ENCODE data around the gene MYL3.

MYL3 gene

GRCh38 chr3:46890132-46890531, 26.9 kb upstream of the MYL3 start:
- no peak for DNase-seq (ENCODE audit: extremely low read depth, low read depth)
- no peak overlapping the region for H3K4me3 ChIP-seq (replicated peaks; ENCODE audit: low read depth, low read length)
- no peak for TF ChIP-seq CTCF (IDR thresholded peaks at IDR 0.05; ENCODE audit: low read depth, low read length, missing control alignments)

DNA sequence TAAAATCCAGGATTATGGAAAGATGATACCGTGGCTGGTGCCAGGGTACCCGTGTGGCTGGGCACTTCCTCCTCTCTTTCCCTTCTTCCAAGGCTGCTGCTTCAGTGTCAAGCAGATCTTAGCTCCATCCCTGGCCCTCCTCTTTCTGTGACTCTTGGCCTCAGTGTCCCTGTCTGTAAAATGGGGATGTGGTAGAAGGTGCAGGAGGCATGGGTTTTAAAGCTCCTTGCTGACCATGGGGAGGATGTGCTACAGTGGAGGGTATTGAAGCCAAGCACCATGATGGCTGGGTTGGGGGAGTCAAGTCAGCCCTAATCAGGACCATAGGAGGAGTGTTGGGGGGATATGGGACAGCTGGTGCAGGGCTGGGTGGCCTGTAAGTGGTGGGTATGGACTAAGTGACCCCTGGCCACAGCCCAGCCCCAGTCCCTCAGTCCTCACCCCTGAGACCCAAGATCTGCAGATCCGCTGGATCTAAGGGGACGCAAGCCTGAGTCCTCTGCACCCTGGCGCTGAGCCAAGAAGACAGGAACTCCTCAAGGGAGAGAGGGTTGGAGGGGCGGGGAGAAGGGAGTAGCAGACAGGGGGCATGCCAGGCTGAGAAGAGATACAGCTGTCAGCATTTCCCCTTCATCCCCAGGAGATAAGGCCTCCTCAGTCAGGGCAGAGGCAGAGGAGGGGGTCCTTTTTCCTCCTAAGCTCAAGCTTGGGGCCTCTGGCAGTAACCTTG, 26.3 kb upstream of the MYL3 start:
- TF ChIP-seq CTCF (IDR thresholded peaks at IDR 0.05; ENCODE audit: low read depth, low read length, missing control alignments) = no peak
- DNase-seq (ENCODE audit: extremely low read depth, low read depth) = no peak
- no peak overlapping the region for H3K4me3 ChIP-seq (replicated peaks; ENCODE audit: low read depth, low read length)

- no peak overlapping the region for H3K4me3 ChIP-seq (replicated peaks; ENCODE audit: low read depth, low read length)
- no peak for TF ChIP-seq CTCF (IDR thresholded peaks at IDR 0.05; ENCODE audit: low read depth, low read length, missing control alignments)
- no peak for DNase-seq (ENCODE audit: extremely low read depth, low read depth)
Measured at GRCh38 chr3:46888705-46889104, 25.5 kb upstream of the MYL3 start.

DNA sequence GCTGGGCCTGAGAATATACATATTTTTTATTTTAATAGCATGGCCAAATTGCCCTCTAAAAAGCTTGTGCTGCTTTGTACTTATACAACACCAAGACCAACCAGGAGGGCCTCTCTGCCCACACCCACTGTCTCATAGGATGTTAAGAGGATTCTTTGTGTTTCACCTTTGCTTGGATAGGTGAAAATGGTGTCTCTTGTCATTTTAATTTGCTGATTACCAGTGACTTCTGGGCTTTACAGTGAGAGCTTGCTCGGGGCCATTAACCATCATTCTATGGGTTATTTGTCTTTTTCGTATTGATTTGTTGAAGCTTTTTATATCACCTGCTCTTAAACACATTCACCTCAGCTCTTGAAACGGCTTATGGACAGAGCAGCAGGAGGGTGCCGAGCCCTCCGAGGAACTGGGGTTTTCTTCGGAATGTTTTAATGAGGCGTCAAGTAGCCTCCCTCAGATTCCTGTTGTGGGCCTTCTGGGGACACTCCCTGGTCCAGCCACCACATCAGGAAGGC, 24.8 kb upstream of the MYL3 start:
- no peak for DNase-seq (ENCODE audit: extremely low read depth, low read depth)
- TF ChIP-seq CTCF (IDR thresholded peaks at IDR 0.05; ENCODE audit: low read depth, low read length, missing control alignments) = no peak

DNA sequence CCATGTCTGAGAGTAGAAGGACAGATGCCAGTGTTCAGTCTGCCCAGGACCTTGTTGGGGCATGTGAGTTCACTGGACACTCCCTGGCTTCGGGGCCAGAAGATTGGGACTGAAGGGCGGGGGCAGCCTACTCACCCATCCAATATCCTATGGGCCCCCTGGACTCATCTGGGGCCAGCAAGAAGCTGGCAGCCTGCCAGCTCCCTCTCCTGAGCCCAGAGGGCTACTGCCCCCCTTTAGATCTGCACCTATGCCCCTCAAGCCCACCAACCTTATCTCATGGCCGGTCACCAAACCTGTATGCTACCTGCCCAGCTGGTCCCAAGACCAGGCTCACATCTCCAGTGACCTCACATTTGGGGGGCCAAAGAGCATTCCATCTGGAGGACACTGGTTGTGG, 22.4 kb upstream of the MYL3 start:
- TF ChIP-seq CTCF (IDR thresholded peaks at IDR 0.05; ENCODE audit: low read depth, low read length, missing control alignments) = no peak
- H3K4me3 ChIP-seq (replicated peaks; ENCODE audit: low read depth, low read length) = no peak overlapping the region
- DNase-seq (ENCODE audit: extremely low read depth, low read depth) = no peak

More for the DNA sequence above, 24.8 kb upstream of the MYL3 start:
- H3K4me3 ChIP-seq (replicated peaks; ENCODE audit: low read depth, low read length) = no peak overlapping the region

DNA sequence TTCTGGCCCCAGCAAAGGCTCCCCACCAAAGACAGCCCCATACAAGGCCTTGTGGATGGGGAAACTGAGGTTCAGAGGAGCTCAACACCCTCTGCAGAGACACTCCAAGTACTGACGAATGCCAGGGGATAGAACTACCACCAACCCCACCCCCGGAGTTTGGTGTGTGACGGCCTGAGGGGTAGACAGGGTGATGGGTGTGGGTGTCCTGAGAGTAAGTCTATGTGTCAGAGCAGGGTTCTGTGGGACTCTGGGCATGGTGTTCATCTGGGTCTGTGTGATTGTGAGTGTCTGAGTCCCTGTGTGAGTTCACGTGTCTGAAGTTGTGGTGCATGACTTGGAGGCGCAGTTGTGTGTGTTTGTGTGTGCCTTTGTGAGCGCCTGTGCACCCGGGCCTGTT, 21.7 kb upstream of the MYL3 start:
- DNase-seq (ENCODE audit: extremely low read depth, low read depth) = no peak
- TF ChIP-seq CTCF (IDR thresholded peaks at IDR 0.05; ENCODE audit: low read depth, low read length, missing control alignments) = no peak
- no peak overlapping the region for H3K4me3 ChIP-seq (replicated peaks; ENCODE audit: low read depth, low read length)

DNA sequence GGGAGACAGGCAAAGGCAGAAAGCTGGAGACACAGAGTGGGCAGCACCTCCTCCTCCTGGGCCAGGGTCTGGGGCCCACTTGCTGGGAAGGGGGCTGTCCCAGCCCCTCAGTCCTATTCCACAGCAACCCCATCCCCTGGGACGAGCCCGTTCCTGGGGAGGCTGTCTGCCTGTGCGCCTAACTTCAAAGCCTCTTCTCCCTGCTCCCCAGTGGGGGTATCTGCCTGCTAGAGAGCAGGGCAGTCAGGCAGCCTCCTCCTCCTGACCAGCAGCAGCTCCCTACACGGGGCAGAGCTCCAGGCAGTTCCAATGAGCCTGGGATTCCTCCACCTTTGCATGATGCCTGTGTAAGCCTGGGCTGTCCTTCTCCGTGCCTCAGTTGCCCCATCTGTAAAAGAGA, 21.2 kb upstream of the MYL3 start:
- no peak overlapping the region for H3K4me3 ChIP-seq (replicated peaks; ENCODE audit: low read depth, low read length)
- DNase-seq (ENCODE audit: extremely low read depth, low read depth) = no peak
- TF ChIP-seq CTCF (IDR thresholded peaks at IDR 0.05; ENCODE audit: low read depth, low read length, missing control alignments) = no peak

Data from HFF-Myc (cell line).